HUES6 (cell line): ENCODE data around the gene TEKTIP1.
"Not testable (repeated sequence)": the region's sequence is repeated elsewhere in the genome, so short reads cannot be mapped to it uniquely, and the experiment has no call there.

Experiments used
- H3K27ac ChIP-seq: 2 replicates; pipeline ENCODE4 v1.7.0; 2013; ENCODE audit warnings: low read depth, mild to moderate bottlenecking, low read length, inconsistent platforms
- H3K27me3 ChIP-seq: 2 replicates; pipeline ENCODE4 v1.6.1; 2013; ENCODE audit warnings: low read length; ENCODE audit not compliant: control insufficient read depth, insufficient read depth
- H3K36me3 ChIP-seq: 2 replicates; pipeline ENCODE4 v1.6.1; 2013; ENCODE audit warnings: low read length; ENCODE audit not compliant: control insufficient read depth, insufficient read depth
- H3K4me1 ChIP-seq: 2 replicates; pipeline ENCODE4 v1.6.1; 2013; ENCODE audit warnings: low read length; ENCODE audit not compliant: control insufficient read depth, insufficient read depth
- H3K4me3 ChIP-seq: 2 replicates; pipeline ENCODE4 v1.5.1; 2013; ENCODE audit warnings: low read depth, low read length
- H3K9ac ChIP-seq: one replicate; pipeline ENCODE4 v1.6.1; 2013; ENCODE audit warnings: mild to moderate bottlenecking, low read length
- H3K9me3 ChIP-seq: 2 replicates; pipeline ENCODE4 v1.6.1; 2013; ENCODE audit warnings: low read depth, low read length; ENCODE audit not compliant: control insufficient read depth, insufficient read depth

TEKTIP1 gene

GRCh38 chr19:3526507-3527237, 12.3 kb upstream of the TEKTIP1 start:
- H3K9me3 ChIP-seq = no peaks in the 10 kb centered on the region
- H3K4me3 ChIP-seq = no peak overlapping the region
- no peak overlapping the region for H3K27ac ChIP-seq
- no peak overlapping the region for H3K9ac ChIP-seq
- H3K36me3 ChIP-seq = peaks cover 66% of the 10 kb centered on the region
- H3K27me3 ChIP-seq = no peaks in the 10 kb centered on the region
- H3K4me1 ChIP-seq = no peaks in the 10 kb centered on the region

GRCh38 chr19:3527238-3527910, 11.6 kb upstream of the TEKTIP1 start:
- Histone ChIP-seq H3K27me3 (no peaks in the 10 kb centered on the region), H3K4me3 (no peak overlapping the region), H3K4me1 (no peaks in the 10 kb centered on the region), H3K9me3 (no peaks in the 10 kb centered on the region), H3K9ac (no peak overlapping the region), H3K27ac (no peak overlapping the region), H3K36me3 (peaks cover 68% of the 10 kb centered on the region)

- H3K4me1 ChIP-seq = no peaks in the 10 kb centered on the region
- H3K4me3 ChIP-seq = no peak overlapping the region
- H3K9me3 ChIP-seq = no peaks in the 10 kb centered on the region
- no peak overlapping the region for H3K9ac ChIP-seq
- no peaks in the 10 kb centered on the region for H3K27me3 ChIP-seq
- peaks cover 75% of the 10 kb centered on the region for H3K36me3 ChIP-seq
- H3K27ac ChIP-seq = no peak overlapping the region
Measured at GRCh38 chr19:3528080-3528479, 10.9 kb upstream of the TEKTIP1 start.

GRCh38 chr19:3528539-3529211, 10.3 kb upstream of the TEKTIP1 start:
- Histone ChIP-seq H3K27ac (no peak overlapping the region), H3K27me3 (no peaks in the 10 kb centered on the region), H3K9ac (no peak overlapping the region), H3K4me3 (no peak overlapping the region), H3K9me3 (no peaks in the 10 kb centered on the region), H3K36me3 (peaks cover 75% of the 10 kb centered on the region), H3K4me1 (no peaks in the 10 kb centered on the region)

GRCh38 chr19:3529299-3529698, 9.7 kb upstream of the TEKTIP1 start:
- H3K9me3 ChIP-seq, H3K4me1 ChIP-seq, H3K27me3 ChIP-seq, H3K27ac ChIP-seq, H3K9ac ChIP-seq, H3K4me3 ChIP-seq: not testable (repeated sequence)
- peaks cover 75% of the 10 kb centered on the region for H3K36me3 ChIP-seq

GRCh38 chr19:3530389-3530788, 8.6 kb upstream of the TEKTIP1 start:
- H3K9me3 ChIP-seq = no peaks in the 10 kb centered on the region
- H3K4me1 ChIP-seq = no peaks in the 10 kb centered on the region
- H3K36me3 ChIP-seq = peaks cover 77% of the 10 kb centered on the region
- no peak overlapping the region for H3K4me3 ChIP-seq
- no peak overlapping the region for H3K9ac ChIP-seq
- H3K27me3 ChIP-seq = no peaks in the 10 kb centered on the region
- H3K27ac ChIP-seq = no peak overlapping the region

GRCh38 chr19:3531716-3532115, 7.3 kb upstream of the TEKTIP1 start:
- no peaks in the 10 kb centered on the region for H3K4me1 ChIP-seq
- no peaks in the 10 kb centered on the region for H3K9me3 ChIP-seq
- peaks cover 82% of the 10 kb centered on the region for H3K36me3 ChIP-seq
- H3K27ac ChIP-seq = no peak overlapping the region
- H3K27me3 ChIP-seq = no peaks in the 10 kb centered on the region
- no peak overlapping the region for H3K9ac ChIP-seq
- H3K4me3 ChIP-seq = no peak overlapping the region

GRCh38 chr19:3532154-3532786, 6.7 kb upstream of the TEKTIP1 start:
- no peak overlapping the region for H3K27ac ChIP-seq
- no peaks in the 10 kb centered on the region for H3K27me3 ChIP-seq
- peaks cover 79% of the 10 kb centered on the region for H3K36me3 ChIP-seq

GRCh38 chr19:3533033-3533432, 5.9 kb upstream of the TEKTIP1 start:
- H3K4me1 ChIP-seq = no peaks in the 10 kb centered on the region
- no peaks in the 10 kb centered on the region for H3K9me3 ChIP-seq
- no peak overlapping the region for H3K4me3 ChIP-seq
- H3K27me3 ChIP-seq = no peaks in the 10 kb centered on the region
- H3K9ac ChIP-seq = no peak overlapping the region
- H3K36me3 ChIP-seq = peaks cover 74% of the 10 kb centered on the region
- no peak overlapping the region for H3K27ac ChIP-seq

More at GRCh38 chr19:3532154-3532786, 6.7 kb upstream of the TEKTIP1 start:
- H3K9ac ChIP-seq = no peak overlapping the region
- no peak overlapping the region for H3K4me3 ChIP-seq
- no peaks in the 10 kb centered on the region for H3K4me1 ChIP-seq
- no peaks in the 10 kb centered on the region for H3K9me3 ChIP-seq

- Histone ChIP-seq H3K36me3 (peaks cover 73% of the 10 kb centered on the region), H3K4me1 (peaks cover 2% of the 10 kb centered on the region; the same call in 1 of the 2 replicates), H3K4me3 (no peak overlapping the region), H3K27ac (no peak overlapping the region), H3K27me3 (no peaks in the 10 kb centered on the region), H3K9ac (no peak overlapping the region), H3K9me3 (no peaks in the 10 kb centered on the region)
Measured at GRCh38 chr19:3533563-3534216, 5.3 kb upstream of the TEKTIP1 start.
